Omental fat pad (tissue), 4 donors: ENCODE measurements around the gene SCTR. TPM values are rescaled to one million over a fixed set of nuclear protein-coding genes. Genes with fewer than 3 reads are reported as not detected.

ENCODE experiments used
- ATAC-seq: fragments of 150-250 bp; one replicate; pipeline ENCODE4 v1.9.1; 2016; ENCODE audit warnings: mild to moderate bottlenecking, moderate library complexity; ENCODE audit not compliant: low FRiP score
- DNase-seq: peaks from one replicate; pipeline ENCODE4 v3.0.0-alpha.2; 2019; ENCODE audit warnings: low spot score
- CTCF ChIP-seq, 3 donors: fragments of 450-650 bp; IDR thresholded peaks; one replicate each; pipeline ENCODE4 v1.5.1; 2016 to 2017; ENCODE audit warnings: antibody characterized with exemption in 3 of 3, mild to moderate bottlenecking in 3 of 3, moderate library complexity in 2 of 3
- total RNA-seq, 4 donors: library from RNA; depleted of rRNA; stranded (reverse); fragments of >200 nt; gene quantifications; one replicate each; pipeline ENCODE4 v1.1.0, GENCODE V29; 2016

The SCTR gene
- total RNA-seq, 4 donors from 2014 or later, result not detected

- ATAC-seq (no peak), DNase-seq (no peak)
- TF ChIP-seq CTCF (IDR thresholded peaks at IDR 0.05), result no peak
Measured at GRCh38 chr2:119484834-119485233, 39.4 kb downstream of the SCTR start.

GRCh38 chr2:119483896-119484718 lies 40.2 kb downstream of the SCTR start:
- no peak for DNase-seq

DNA sequence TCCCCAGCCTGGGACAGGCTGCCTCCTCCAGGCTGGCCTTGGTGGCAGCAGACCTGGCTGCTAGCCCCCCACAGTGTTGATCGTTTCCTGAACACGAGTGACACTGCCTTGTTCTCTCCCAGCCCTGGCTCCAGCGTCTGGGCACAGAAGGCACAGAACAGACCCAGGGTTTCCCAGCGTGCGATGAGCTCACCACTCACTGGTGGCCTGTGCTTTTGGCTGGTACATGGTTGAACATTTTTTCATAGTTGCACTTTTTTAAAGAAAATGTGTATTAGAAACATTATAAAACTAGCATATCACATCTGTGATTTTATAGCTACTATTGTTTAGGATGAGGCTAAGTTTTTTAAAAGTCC lies 40.9 kb downstream of the SCTR start:
- ATAC-seq (no peak), DNase-seq (no peak)
- no peak for TF ChIP-seq CTCF (IDR thresholded peaks at IDR 0.05)

More at GRCh38 chr2:119483896-119484718, 40.2 kb downstream of the SCTR start:
- no peak for TF ChIP-seq CTCF (IDR thresholded peaks at IDR 0.05)
- ATAC-seq, result no peak

- TF ChIP-seq CTCF (IDR thresholded peaks at IDR 0.05), result no peak
- no peak for DNase-seq
- ATAC-seq, result no peak
Measured at GRCh38 chr2:119482481-119483394, 41.5 kb downstream of the SCTR start.

GRCh38 chr2:119481501-119482455 lies 42.5 kb downstream of the SCTR start:
- TF ChIP-seq CTCF (IDR thresholded peaks at IDR 0.05), result no peak
- ATAC-seq (no peak), DNase-seq (no peak)

DNA sequence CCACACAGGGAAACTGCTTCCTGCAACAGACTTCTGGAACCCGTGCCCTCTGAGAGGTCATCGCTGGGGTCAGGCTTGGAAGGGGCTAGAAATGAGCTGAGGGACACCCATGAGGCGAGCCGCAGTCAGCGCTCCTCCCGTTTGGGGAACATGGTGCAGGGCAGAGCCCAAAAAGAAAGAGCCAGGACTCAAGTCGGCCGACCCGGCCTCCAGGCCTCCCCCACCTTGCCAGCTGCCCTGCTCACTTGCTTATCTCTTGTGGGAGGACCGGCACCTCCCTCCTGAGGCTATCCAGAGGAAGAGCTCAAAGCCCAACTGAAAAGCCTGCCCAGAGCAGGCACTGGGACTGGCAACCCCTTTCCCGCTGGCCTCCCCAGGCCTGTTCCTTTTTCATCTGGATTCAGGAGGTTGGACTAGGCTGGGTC lies 43.6 kb downstream of the SCTR start:
- ATAC-seq (peak; percentile 45), DNase-seq (no peak)
- TF ChIP-seq CTCF (IDR thresholded peaks at IDR 0.05), result no peak
